Measurements from ENCODE around the gene FXYD7. TPM values are rescaled to one million over a fixed set of nuclear protein-coding genes. Genes with fewer than 3 reads are reported as not detected.
A peak's percentile ranks its signal among the peaks of the same experiment; 100 is the strongest.

The FXYD7 gene
- total and polyA plus RNA-seq, 2 of the 13 experiments (the other 11 are each of a cell fraction or from before 2014, with no cell fraction given) = 0.55 TPM; not detected in 1

DNA sequence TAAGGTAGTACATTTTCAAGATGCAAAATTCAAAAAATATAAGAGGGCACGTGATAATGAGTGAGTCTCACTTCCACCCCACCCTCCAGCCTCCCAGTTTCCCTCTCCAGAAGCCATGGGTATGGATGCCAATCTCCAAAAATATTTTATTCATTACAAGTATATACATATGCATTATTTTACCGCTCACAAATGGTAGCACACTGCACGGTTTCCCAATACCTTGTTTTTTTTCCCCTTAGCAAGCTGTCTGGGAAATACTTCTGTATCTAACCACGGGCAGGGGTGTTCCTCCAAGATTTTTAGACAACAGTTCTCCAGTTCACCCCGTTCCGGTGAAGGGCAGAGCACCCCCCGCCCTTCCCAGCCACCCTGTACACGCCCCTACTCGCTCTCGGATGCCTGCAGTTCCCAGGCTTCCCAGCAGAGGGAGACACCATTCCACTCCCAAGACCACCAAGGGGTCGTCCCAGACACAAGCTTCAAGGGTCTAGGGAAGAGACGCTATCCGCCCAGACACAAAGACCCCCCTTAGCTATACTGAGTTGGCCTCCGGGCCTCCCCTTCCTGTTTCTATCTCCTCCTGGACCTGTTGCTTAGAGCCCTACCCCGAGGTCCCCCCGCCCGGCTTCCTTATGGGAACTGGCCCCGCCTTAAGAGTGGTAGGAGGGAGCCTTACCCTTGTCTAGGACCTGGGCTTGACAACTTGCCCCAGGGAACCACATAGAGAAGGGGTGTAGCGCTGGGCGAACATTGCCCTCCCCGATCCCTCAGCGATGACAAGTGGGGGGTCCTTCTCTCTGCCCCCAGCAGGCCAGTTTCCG is 28.5 kb upstream of the FXYD7 start (continued):
- peak; percentile 57; the same call in 1 of the 2 replicates for TF ChIP-seq ZNF337 (CRISPR knock-in tag; IDR thresholded peaks at IDR 0.05; ENCODE audit: borderline replicate concordance, low read depth)
- no peak for TF ChIP-seq TBP (CRISPR knock-in tag; IDR thresholded peaks at IDR 0.05)
- TF ChIP-seq FLYWCH1 (CRISPR knock-in tag; IDR thresholded peaks at IDR 0.05) = no peak
- TF ChIP-seq, protein P1, sequence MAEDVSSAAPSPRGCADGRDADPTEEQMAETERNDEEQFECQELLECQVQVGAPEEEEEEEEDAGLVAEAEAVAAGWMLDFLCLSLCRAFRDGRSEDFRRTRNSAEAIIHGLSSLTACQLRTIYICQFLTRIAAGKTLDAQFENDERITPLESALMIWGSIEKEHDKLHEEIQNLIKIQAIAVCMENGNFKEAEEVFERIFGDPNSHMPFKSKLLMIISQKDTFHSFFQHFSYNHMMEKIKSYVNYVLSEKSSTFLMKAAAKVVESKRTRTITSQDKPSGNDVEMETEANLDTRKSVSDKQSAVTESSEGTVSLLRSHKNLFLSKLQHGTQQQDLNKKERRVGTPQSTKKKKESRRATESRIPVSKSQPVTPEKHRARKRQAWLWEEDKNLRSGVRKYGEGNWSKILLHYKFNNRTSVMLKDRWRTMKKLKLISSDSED (CRISPR knock-in tag; IDR thresholded peaks at IDR 0.05) = no peak
- no peak for TF ChIP-seq RBAK (CRISPR knock-in tag; IDR thresholded peaks at IDR 0.05)
- 0 out of 2 replicates have a peak, but pooled peaks have one; percentile 23 for TF ChIP-seq PITX1 (CRISPR knock-in tag; IDR thresholded peaks at IDR 0.05)
- peak; percentile 85 for TF ChIP-seq ZNF652 (CRISPR knock-in tag; IDR thresholded peaks at IDR 0.05; ENCODE audit: borderline replicate concordance, low read depth)
- TF ChIP-seq, protein P2, sequence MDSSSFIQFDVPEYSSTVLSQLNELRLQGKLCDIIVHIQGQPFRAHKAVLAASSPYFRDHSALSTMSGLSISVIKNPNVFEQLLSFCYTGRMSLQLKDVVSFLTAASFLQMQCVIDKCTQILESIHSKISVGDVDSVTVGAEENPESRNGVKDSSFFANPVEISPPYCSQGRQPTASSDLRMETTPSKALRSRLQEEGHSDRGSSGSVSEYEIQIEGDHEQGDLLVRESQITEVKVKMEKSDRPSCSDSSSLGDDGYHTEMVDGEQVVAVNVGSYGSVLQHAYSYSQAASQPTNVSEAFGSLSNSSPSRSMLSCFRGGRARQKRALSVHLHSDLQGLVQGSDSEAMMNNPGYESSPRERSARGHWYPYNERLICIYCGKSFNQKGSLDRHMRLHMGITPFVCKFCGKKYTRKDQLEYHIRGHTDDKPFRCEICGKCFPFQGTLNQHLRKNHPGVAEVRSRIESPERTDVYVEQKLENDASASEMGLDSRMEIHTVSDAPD (CRISPR knock-in tag; IDR thresholded peaks at IDR 0.05) = no peak
- TF ChIP-seq ZNF607 (CRISPR knock-in tag; IDR thresholded peaks at IDR 0.05; ENCODE audit: borderline replicate concordance) = peak; percentile 50; the same call in 1 of the 2 replicates
- no peak for TF ChIP-seq HHEX (CRISPR knock-in tag; IDR thresholded peaks at IDR 0.05)
- TF ChIP-seq ARHGAP35 (CRISPR knock-in tag; IDR thresholded peaks at IDR 0.05; ENCODE audit: borderline replicate concordance) = no peak
- peak; percentile 21; the same call in 1 of the 2 replicates for TF ChIP-seq ZFX (CRISPR knock-in tag; IDR thresholded peaks at IDR 0.05; ENCODE audit: low read depth)
- TF ChIP-seq MAZ (IDR thresholded peaks at IDR 0.05; ENCODE audit: borderline replicate concordance, low read depth, low read length) = 0 out of 2 replicates have a peak, but pooled peaks have one; percentile 22
- TF ChIP-seq MAZ (CRISPR knock-in tag; IDR thresholded peaks at IDR 0.05; ENCODE audit: low read depth) = no peak
- 0 out of 2 replicates have a peak, but pooled peaks have one; percentile 28 for TF ChIP-seq SALL1 (CRISPR knock-in tag; IDR thresholded peaks at IDR 0.05)
- TF ChIP-seq FOXO1 (CRISPR knock-in tag; IDR thresholded peaks at IDR 0.05) = peak; percentile 46; the same call in 1 of the 2 replicates
- TF ChIP-seq ZNF296 (CRISPR knock-in tag; conservative IDR thresholded peaks at IDR 0.05) = no peak
- TF ChIP-seq, protein P3, sequence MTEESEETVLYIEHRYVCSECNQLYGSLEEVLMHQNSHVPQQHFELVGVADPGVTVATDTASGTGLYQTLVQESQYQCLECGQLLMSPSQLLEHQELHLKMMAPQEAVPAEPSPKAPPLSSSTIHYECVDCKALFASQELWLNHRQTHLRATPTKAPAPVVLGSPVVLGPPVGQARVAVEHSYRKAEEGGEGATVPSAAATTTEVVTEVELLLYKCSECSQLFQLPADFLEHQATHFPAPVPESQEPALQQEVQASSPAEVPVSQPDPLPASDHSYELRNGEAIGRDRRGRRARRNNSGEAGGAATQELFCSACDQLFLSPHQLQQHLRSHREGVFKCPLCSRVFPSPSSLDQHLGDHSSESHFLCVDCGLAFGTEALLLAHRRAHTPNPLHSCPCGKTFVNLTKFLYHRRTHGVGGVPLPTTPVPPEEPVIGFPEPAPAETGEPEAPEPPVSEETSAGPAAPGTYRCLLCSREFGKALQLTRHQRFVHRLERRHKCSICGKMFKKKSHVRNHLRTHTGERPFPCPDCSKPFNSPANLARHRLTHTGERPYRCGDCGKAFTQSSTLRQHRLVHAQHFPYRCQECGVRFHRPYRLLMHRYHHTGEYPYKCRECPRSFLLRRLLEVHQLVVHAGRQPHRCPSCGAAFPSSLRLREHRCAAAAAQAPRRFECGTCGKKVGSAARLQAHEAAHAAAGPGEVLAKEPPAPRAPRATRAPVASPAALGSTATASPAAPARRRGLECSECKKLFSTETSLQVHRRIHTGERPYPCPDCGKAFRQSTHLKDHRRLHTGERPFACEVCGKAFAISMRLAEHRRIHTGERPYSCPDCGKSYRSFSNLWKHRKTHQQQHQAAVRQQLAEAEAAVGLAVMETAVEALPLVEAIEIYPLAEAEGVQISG (CRISPR knock-in tag; IDR thresholded peaks at IDR 0.05) = 0 out of 2 replicates have a peak, but pooled peaks have one; percentile 31
- 0 out of 2 replicates have a peak, but pooled peaks have one; percentile 56 for TF ChIP-seq ZMAT3 (CRISPR knock-in tag; conservative IDR thresholded peaks at IDR 0.05)
- TF ChIP-seq, protein P4, sequence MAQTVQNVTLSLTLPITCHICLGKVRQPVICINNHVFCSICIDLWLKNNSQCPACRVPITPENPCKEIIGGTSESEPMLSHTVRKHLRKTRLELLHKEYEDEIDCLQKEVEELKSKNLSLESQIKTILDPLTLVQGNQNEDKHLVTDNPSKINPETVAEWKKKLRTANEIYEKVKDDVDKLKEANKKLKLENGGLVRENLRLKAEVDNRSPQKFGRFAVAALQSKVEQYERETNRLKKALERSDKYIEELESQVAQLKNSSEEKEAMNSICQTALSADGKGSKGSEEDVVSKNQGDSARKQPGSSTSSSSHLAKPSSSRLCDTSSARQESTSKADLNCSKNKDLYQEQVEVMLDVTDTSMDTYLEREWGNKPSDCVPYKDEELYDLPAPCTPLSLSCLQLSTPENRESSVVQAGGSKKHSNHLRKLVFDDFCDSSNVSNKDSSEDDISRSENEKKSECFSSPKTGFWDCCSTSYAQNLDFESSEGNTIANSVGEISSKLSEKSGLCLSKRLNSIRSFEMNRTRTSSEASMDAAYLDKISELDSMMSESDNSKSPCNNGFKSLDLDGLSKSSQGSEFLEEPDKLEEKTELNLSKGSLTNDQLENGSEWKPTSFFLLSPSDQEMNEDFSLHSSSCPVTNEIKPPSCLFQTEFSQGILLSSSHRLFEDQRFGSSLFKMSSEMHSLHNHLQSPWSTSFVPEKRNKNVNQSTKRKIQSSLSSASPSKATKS (CRISPR knock-in tag; IDR thresholded peaks at IDR 0.05) = no peak
- no peak for TF ChIP-seq HMG20B (CRISPR knock-in tag; conservative IDR thresholded peaks at IDR 0.05)

All from HepG2 (cell line).